K562 (cell line): Measurements from ENCODE around the gene RHBG. TPM values are rescaled to one million over a fixed set of nuclear protein-coding genes. Genes with fewer than 3 reads are reported as not detected.
A peak's percentile ranks its signal among the peaks of the same experiment; 100 is the strongest.

Source experiments
- ATF1 ChIP-seq, 2 experiments: fragments of 450-650 bp in 1 of 2; IDR thresholded peaks; 2 replicates each; pipeline ENCODE4 v1.6.1; 2016; ENCODE audit warnings: missing compliant biosample characterization in 1 of 2, missing genetic modification characterization in 1 of 2
- ATF6 ChIP-seq: sonication (generic); formaldehyde crosslinking; IDR thresholded peaks from 2 replicates; pipeline ENCODE4 v1.4.0; 2020; ENCODE audit warnings: mild to moderate bottlenecking, missing genetic modification reagents
- C11orf30 ChIP-seq: fragments of 450-650 bp; IDR thresholded peaks from 2 replicates; pipeline ENCODE4 v1.6.1; 2016; ENCODE audit warnings: low read depth, mild to moderate bottlenecking
- SMAD2 ChIP-seq: fragments of 150-350 bp; IDR thresholded peaks from 2 replicates; pipeline ENCODE4 v1.6.1; 2014; ENCODE audit warnings: low read depth, mild to moderate bottlenecking, low read length
- ZNF134 ChIP-seq: fragments of 250-450 bp; sonication (Bioruptor Pico); conservative IDR thresholded peaks from 2 replicates; pipeline ENCODE4 v1.4.0; 2020
- ZNF175 ChIP-seq: fragments of 200-800 bp; sonication (Bioruptor generic); IDR thresholded peaks from 2 replicates; pipeline ENCODE4 v1.6.1; 2016; ENCODE audit warnings: low read depth, mild to moderate bottlenecking, missing genetic modification characterization, missing compliant biosample characterization
- polyA plus RNA-seq, 8 experiments: library from polyadenylated mRNA; depleted of rRNA in 4 of 8; stranded (reverse) in 5 of 8; unstranded in 3 of 8; fragments of >200 nt; fragmentation: Nextera tagmentation in 2 of 8; fragmentation: Illumina TruSeq in 1 of 8; extraction: Ambion mirVana in 2 of 8; extraction: Trizol in 1 of 8; gene quantifications; 2 replicates each; pipeline versions ENCODE4 v1.2.1 to v1.2.3, GENCODE V29; 2011 to 2014; ENCODE audit warnings: inconsistent platforms in 1 of 8, missing spikeins in 1 of 8
- total RNA-seq, 7 experiments: library from RNA; depleted of rRNA in 6 of 7; stranded (reverse); fragments of >200 nt in 6 of 7; fragmentation: Illumina TruSeq in 2 of 7; extraction: Trizol in 2 of 7; gene quantifications; 2 replicates each; pipeline versions ENCODE4 v1.2.1 to v1.2.3, GENCODE V29; 2011 to 2021; ENCODE audit warnings: low replicate concordance in 1 of 7
- TF ChIP-seq, protein P1 (sequence below), 2 experiments: fragments of 200-800 bp in 1 of 2; sonication (Bioruptor generic) in 1 of 2; sonication (generic) in 1 of 2; formaldehyde crosslinking in 1 of 2; IDR thresholded peaks in 1 of 2; conservative IDR thresholded peaks in 1 of 2; 2 replicates each; pipeline versions ENCODE4 v1.5.0 to v1.6.1; 2016 to 2020; ENCODE audit warnings: missing compliant biosample characterization in 1 of 2, missing genetic modification characterization in 1 of 2, missing genetic modification reagents in 1 of 2
- TF ChIP-seq, protein P2 (sequence below): sonication (generic); formaldehyde crosslinking; IDR thresholded peaks from 2 replicates; pipeline ENCODE4 v1.8.1; 2023; ENCODE audit warnings: mild to moderate bottlenecking, missing genetic modification reagents

The RHBG gene
- total and polyA plus RNA-seq, 9 of the 15 experiments (the other 6 are each of a cell fraction or from before 2014, with no cell fraction given): not detected

- TF ChIP-seq, protein P1, sequence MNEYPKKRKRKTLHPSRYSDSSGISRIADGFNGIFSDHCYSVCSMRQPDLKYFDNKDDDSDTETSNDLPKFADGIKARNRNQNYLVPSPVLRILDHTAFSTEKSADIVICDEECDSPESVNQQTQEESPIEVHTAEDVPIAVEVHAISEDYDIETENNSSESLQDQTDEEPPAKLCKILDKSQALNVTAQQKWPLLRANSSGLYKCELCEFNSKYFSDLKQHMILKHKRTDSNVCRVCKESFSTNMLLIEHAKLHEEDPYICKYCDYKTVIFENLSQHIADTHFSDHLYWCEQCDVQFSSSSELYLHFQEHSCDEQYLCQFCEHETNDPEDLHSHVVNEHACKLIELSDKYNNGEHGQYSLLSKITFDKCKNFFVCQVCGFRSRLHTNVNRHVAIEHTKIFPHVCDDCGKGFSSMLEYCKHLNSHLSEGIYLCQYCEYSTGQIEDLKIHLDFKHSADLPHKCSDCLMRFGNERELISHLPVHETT (CRISPR knock-in tag; conservative IDR thresholded peaks at IDR 0.05 in 1 of 2, IDR thresholded peaks at IDR 0.05 in 1 of 2): no peak
- TF ChIP-seq ATF1 (CRISPR knock-in tag; IDR thresholded peaks at IDR 0.05): no peak
- peak; percentile 71 for TF ChIP-seq ATF1 (tag; IDR thresholded peaks at IDR 0.05)
- TF ChIP-seq ZNF134 (CRISPR knock-in tag): no peak
- TF ChIP-seq ATF6: 0 out of 2 replicates have a peak, but pooled peaks have one; percentile 7
- TF ChIP-seq SMAD2: no peak
- no peak for TF ChIP-seq C11orf30
- TF ChIP-seq, protein P2, sequence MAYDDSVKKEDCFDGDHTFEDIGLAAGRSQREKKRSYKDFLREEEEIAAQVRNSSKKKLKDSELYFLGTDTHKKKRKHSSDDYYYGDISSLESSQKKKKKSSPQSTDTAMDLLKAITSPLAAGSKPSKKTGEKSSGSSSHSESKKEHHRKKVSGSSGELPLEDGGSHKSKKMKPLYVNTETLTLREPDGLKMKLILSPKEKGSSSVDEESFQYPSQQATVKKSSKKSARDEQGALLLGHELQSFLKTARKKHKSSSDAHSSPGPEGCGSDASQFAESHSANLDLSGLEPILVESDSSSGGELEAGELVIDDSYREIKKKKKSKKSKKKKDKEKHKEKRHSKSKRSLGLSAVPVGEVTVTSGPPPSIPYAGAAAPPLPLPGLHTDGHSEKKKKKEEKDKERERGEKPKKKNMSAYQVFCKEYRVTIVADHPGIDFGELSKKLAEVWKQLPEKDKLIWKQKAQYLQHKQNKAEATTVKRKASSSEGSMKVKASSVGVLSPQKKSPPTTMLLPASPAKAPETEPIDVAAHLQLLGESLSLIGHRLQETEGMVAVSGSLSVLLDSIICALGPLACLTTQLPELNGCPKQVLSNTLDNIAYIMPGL: 0 out of 2 replicates have a peak, but pooled peaks have one; percentile 19
- TF ChIP-seq ZNF175 (CRISPR knock-in tag): no peak
Observed at GRCh38 chr1:156421939-156422601, 53.1 kb downstream of the RHBG start (continued).
